B cell (primary cell): ENCODE data around the gene RAB43. TPM values are rescaled to one million over a fixed set of nuclear protein-coding genes. Genes with fewer than 3 reads are reported as not detected.

ENCODE experiments used
- ATAC-seq: fragments of 200-7000 bp; cut with Tn5 transposase; one replicate; pipeline ENCODE4 v1.10.0; 2021; ENCODE audit warnings: low read depth, mild to moderate bottlenecking, moderate number of reproducible peaks, moderate library complexity
- CTCF ChIA-PET: fragments of 350-600 bp; sonication (Branson Sonifier 250); formaldehyde crosslinking; loops from one replicate; lab custom pipeline; 2021; ENCODE audit warnings: antibody characterized with exemption, inconsistent platforms; lab: Charles Lee
- POLR2A ChIA-PET: fragments of 350-600 bp; sonication (Branson Sonifier 250); formaldehyde crosslinking; loops from one replicate; lab custom pipeline; 2021; ENCODE audit warnings: antibody characterized with exemption; lab: Charles Lee
- DNase-seq: peaks from one replicate; pipeline ENCODE4 v3.0.0; 2013
- H2AFZ ChIP-seq: 2 replicates; pipeline ENCODE4 v1.6.1; 2012; ENCODE audit warnings: mild to moderate bottlenecking, low read depth, low read length; ENCODE audit not compliant: insufficient read depth, poor library complexity, severe bottlenecking
- H3K27ac ChIP-seq, 2 donors: 1 replicate in 1 of 2; 2 replicates in 1 of 2; pipeline ENCODE4 v1.5.1; 2012 to 2013; ENCODE audit warnings: low read length in 2 of 2, mild to moderate bottlenecking in 2 of 2, moderate library complexity in 1 of 2
- H3K27me3 ChIP-seq, 4 experiments: fragments of 200-600 bp in 1 of 4; sonication (generic) in 1 of 4; replicated peaks in 1 of 4; 1 replicate in 2 of 4; 2 replicates in 2 of 4; pipeline versions ENCODE4 v1.6.1 to v1.7.0; 2013 to 2016; ENCODE audit warnings: low read length in 3 of 4, mild to moderate bottlenecking in 2 of 4, mixed read lengths in 1 of 4, moderate library complexity in 1 of 4; ENCODE audit not compliant: insufficient read depth in 4 of 4, control insufficient read depth in 3 of 4; ENCODE audit errors: control extremely low read depth in 1 of 4
- H3K36me3 ChIP-seq, 2 experiments: replicated peaks in 1 of 2; 1 replicate in 1 of 2; 2 replicates in 1 of 2; pipeline versions ENCODE4 v1.6.1 to v1.7.1; 2013; ENCODE audit warnings: low read length in 1 of 2; ENCODE audit not compliant: insufficient read depth in 2 of 2, control insufficient read depth in 1 of 2; ENCODE audit errors: control extremely low read depth in 1 of 2, extremely low read depth in 1 of 2
- H3K4me1 ChIP-seq, 2 donors: fragments of 200-600 bp in 1 of 2; sonication (generic) in 1 of 2; 1 replicate in 1 of 2; 2 replicates in 1 of 2; pipeline versions ENCODE4 v1.5.1 to v1.6.1; 2013 to 2017; ENCODE audit warnings: low read length in 2 of 2; ENCODE audit not compliant: control insufficient read depth in 2 of 2, insufficient read depth in 2 of 2
- H3K4me2 ChIP-seq: replicated peaks from 2 replicates; pipeline ENCODE3; 2012; ENCODE audit warnings: mild to moderate bottlenecking, low read depth, low read length; ENCODE audit not compliant: poor library complexity, severe bottlenecking
- H3K4me3 ChIP-seq, 5 experiments: fragments of 200-600 bp in 1 of 5; sonication (generic) in 1 of 5; 1 replicate in 3 of 5; 2 replicates in 2 of 5; pipeline versions ENCODE4 v1.5.1 to v1.7.0; 2011 to 2016; ENCODE audit warnings: low read length in 4 of 5, mild to moderate bottlenecking in 4 of 5, low read depth in 2 of 5, control low read depth in 1 of 5, moderate library complexity in 1 of 5; ENCODE audit not compliant: insufficient read depth in 1 of 5; ENCODE audit errors: control extremely low read depth in 1 of 5, extremely low read depth in 1 of 5
- H3K79me2 ChIP-seq: fragments of 200-600 bp; sonication (generic); one replicate; pipeline ENCODE4 v1.6.0; 2016; ENCODE audit warnings: low read length; ENCODE audit not compliant: control insufficient read depth, insufficient read depth
- H3K9ac ChIP-seq: fragments of 200-600 bp; sonication (generic); 2 replicates; pipeline ENCODE4 v1.6.1; 2017; ENCODE audit warnings: mild to moderate bottlenecking, low read length, moderate library complexity
- H3K9me3 ChIP-seq, 3 donors: one replicate each; pipeline versions ENCODE4 v1.6.1 to v1.7.1; 2013; ENCODE audit warnings: low read length in 2 of 3; ENCODE audit not compliant: control insufficient read depth in 2 of 3, insufficient read depth in 1 of 3; ENCODE audit errors: control extremely low read depth in 1 of 3
- H4K20me1 ChIP-seq: 2 replicates; pipeline ENCODE4 v1.6.0; 2012; ENCODE audit warnings: mild to moderate bottlenecking, low read length; ENCODE audit not compliant: insufficient read depth, control insufficient read depth, poor library complexity, severe bottlenecking
- H3K27ac Mint-ChIP-seq: one replicate; pipeline ENCODE4 v1.8.0; 2021; ENCODE audit warnings: mixed read lengths
- H3K27me3 Mint-ChIP-seq: one replicate; pipeline ENCODE4 v1.8.0; 2021; ENCODE audit warnings: mixed read lengths
- H3K4me1 Mint-ChIP-seq: one replicate; pipeline ENCODE4 v1.8.0; 2021; ENCODE audit warnings: mixed read lengths
- H3K4me3 Mint-ChIP-seq: one replicate; pipeline ENCODE4 v1.8.0; 2021; ENCODE audit warnings: mixed read lengths
- H3K9me3 Mint-ChIP-seq: one replicate; pipeline ENCODE4 v1.8.0; 2022; ENCODE audit warnings: mixed read lengths; ENCODE audit not compliant: insufficient read depth
- CTCF ChIP-seq: fragments of 200-600 bp; IDR thresholded peaks from one replicate; pipeline ENCODE4 v1.8.0; 2022; ENCODE audit warnings: antibody characterized with exemption, mild to moderate bottlenecking
- EZH2 ChIP-seq: IDR thresholded peaks from 2 replicates; pipeline ENCODE4 v1.6.1; 2012; ENCODE audit warnings: borderline replicate concordance, low read depth, mild to moderate bottlenecking, moderate library complexity, low read length; ENCODE audit not compliant: insufficient read depth, poor library complexity, severe bottlenecking
- WGBS: methylation state at CpG from one replicate; pipeline ENCODE4 v1.1.5; 2013; ENCODE audit warnings: missing lambda C conversion rate; ENCODE audit not compliant: insufficient coverage; 5-methylcytosine and 5-hydroxymethylcytosine counted together
- intact Hi-C: fragments of 100-400 bp; cut with micrococcal nuclease; formaldehyde crosslinking; loops from one replicate; pipeline ENCODE4 v1.10.0; 2022
- polyA plus RNA-seq: library from polyadenylated mRNA; depleted of rRNA; stranded (reverse); fragments of >200 nt; gene quantifications from 2 replicates; pipeline ENCODE4 v1.2.3, GENCODE V29; 2012
- total RNA-seq, 2 donors: library from RNA; stranded (reverse); fragments of 120-200 nt in 1 of 2; gene quantifications; 1 replicate in 1 of 2; 2 replicates in 1 of 2; pipeline versions ENCODE4 v1.2.3 to v1.2.4, GENCODE V29; 2013 to 2022

Gene RAB43
- total and polyA plus RNA-seq, 2 donors (not counting 1 experiment from before 2014, with no cell fraction given), result 7.6 to 14.3 TPM

DNA sequence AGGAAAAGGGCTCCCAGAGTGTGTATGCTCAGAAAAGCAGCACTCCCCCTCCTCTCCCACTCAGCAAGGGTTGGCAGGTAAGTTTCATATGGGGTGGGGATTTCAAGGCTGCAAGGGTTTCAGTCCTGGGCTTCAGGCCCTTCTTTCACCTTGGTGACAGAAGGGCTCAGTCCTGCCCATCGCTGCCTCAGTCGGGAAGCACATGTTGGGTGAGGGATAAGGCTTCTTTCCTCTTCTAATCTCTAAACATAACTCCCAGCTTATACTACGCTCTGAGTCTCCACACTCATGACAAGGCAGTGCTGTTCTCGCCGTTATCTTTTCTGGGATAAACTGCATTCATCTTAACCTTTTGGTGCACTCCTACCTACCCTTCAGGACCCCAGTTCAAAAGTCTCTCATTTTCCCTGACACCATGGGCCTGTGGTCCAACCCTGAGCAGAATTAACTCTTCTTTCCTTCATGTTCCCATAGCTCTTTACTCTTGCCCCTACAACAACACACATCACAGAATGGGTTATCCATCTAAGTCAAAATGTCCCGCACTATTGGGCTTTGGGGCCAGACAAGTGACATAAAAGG lies 17.0 kb downstream of the RAB43 start:
- intact Hi-C loops, result no loop called here
- CTCF ChIA-PET, result interaction anchor here (0.6 kb wide), 1 partner anchor 41 kb away, joined by 4 read pairs; no protein-coding TSS in a partner anchor

DNA sequence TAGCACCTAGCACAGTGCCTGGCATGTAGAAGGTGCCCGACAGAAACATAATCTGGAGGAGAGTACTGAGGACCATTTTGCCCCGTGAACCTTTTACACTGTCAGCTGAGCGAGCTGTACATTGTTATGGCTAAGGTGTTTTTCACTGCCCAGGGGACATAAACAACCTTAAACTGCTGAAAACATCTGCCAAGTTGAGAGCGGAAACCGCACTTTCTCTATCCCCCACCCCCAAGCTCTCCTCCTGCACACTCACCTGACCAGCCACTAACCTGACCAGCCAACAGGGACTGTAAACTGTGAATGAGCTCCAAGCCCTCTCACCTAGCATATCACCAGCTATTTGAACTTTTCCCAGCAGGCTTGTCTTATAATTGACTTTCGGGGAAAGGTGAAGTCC lies 17.6 kb downstream of the RAB43 start:
- Histone ChIP-seq H3K4me3 (no peak overlapping the region), H3K4me2 (no peak overlapping the region), H2AFZ (no peak overlapping the region), H3K36me3 (peaks cover 0 to 17% of the 10 kb centered on the region in 2 experiments), H3K27ac (no peak overlapping the region), H4K20me1 (peaks cover 66% of the 10 kb centered on the region), H3K9ac (no peak overlapping the region), H3K4me1 (no peaks in the 10 kb centered on the region), H3K9me3 (no peaks in the 10 kb centered on the region), H3K27me3 (no peaks in the 10 kb centered on the region), H3K79me2 (peaks cover 82% of the 10 kb centered on the region)
- no peak for ATAC-seq
- intact Hi-C loops, result no loop called here
- POLR2A ChIA-PET, result no interaction called here
- TF ChIP-seq EZH2 (no peak), CTCF (no peak)
- Mint-ChIP-seq H3K27me3 (no peaks in the 10 kb centered on the region), H3K4me3 (no peak overlapping the region), H3K4me1 (no peaks in the 10 kb centered on the region), H3K9me3 (no peaks in the 10 kb centered on the region), H3K27ac (no peak overlapping the region)
- CTCF ChIA-PET, result no interaction called here
- DNase-seq, result no peak
- 97% methylated on average over 5 of the region's 6 CpGs for WGBS

More for the DNA sequence above, 17.0 kb downstream of the RAB43 start:
- peaks cover 66% of the 10 kb centered on the region for H4K20me1 ChIP-seq
- no peak for DNase-seq
- no peak for ATAC-seq
- no peak overlapping the region for H3K4me2 ChIP-seq
- H3K27me3 Mint-ChIP-seq, result no peaks in the 10 kb centered on the region
- H3K4me3 ChIP-seq, result no peak overlapping the region
- no peak overlapping the region for H2AFZ ChIP-seq
- no peaks in the 10 kb centered on the region for H3K4me1 ChIP-seq
- H3K9ac ChIP-seq, result no peak overlapping the region
- H3K27me3 ChIP-seq, result no peaks in the 10 kb centered on the region
- WGBS, result 100% methylated on average over 2 of the region's 6 CpGs
- H3K27ac Mint-ChIP-seq, result no peak overlapping the region
- H3K9me3 ChIP-seq, result no peaks in the 10 kb centered on the region
- TF ChIP-seq EZH2 (no peak), CTCF (no peak)
- no peak overlapping the region for H3K4me3 Mint-ChIP-seq
- POLR2A ChIA-PET, result no interaction called here
- no peak overlapping the region for H3K27ac ChIP-seq
- H3K4me1 Mint-ChIP-seq, result no peaks in the 10 kb centered on the region
- H3K36me3 ChIP-seq, result peaks cover 0 to 17% of the 10 kb centered on the region in 2 experiments
- H3K9me3 Mint-ChIP-seq, result no peaks in the 10 kb centered on the region
- peaks cover 80% of the 10 kb centered on the region for H3K79me2 ChIP-seq
